Spleen (tissue), 7 donors: ENCODE data around the gene FN1.

Source experiments
- POLR2A ChIP-seq, 3 donors: fragments of 450-650 bp; IDR thresholded peaks; one replicate each; pipeline ENCODE4 v1.5.1; 2017; ENCODE audit warnings: antibody characterized with exemption in 3 of 3, mild to moderate bottlenecking in 1 of 3
- POLR2AphosphoS5 ChIP-seq, 3 donors: sonication (generic); formaldehyde crosslinking; IDR thresholded peaks; one replicate each; pipeline ENCODE4 v1.5.1; 2017; ENCODE audit warnings: antibody characterized with exemption in 3 of 3
- TF ChIP-seq, protein P1 (sequence below), 11 experiments: fragments of 200-600 bp in 7 of 11; fragments of 450-650 bp in 4 of 11; sonication (generic) in 4 of 11; IDR thresholded peaks in 8 of 11; conservative IDR thresholded peaks in 3 of 11; 1 replicate in 7 of 11; 2 replicates in 4 of 11; pipeline versions ENCODE4 v1.4.0 to v1.8.0; 2016 to 2021; ENCODE audit warnings: antibody characterized with exemption in 11 of 11, inconsistent platforms in 4 of 11, mild to moderate bottlenecking in 1 of 11
- donor health status: DM: no; HTN: no; CAD: no; lungs with moderate emphysema.
- donor health status: DM: no; HTN: no; CAD: no.
- donor health status: DM: no; HTN: no; CAD: no.

- TF ChIP-seq POLR2A (IDR thresholded peaks at IDR 0.05) = no peak
- TF ChIP-seq, protein P1, sequence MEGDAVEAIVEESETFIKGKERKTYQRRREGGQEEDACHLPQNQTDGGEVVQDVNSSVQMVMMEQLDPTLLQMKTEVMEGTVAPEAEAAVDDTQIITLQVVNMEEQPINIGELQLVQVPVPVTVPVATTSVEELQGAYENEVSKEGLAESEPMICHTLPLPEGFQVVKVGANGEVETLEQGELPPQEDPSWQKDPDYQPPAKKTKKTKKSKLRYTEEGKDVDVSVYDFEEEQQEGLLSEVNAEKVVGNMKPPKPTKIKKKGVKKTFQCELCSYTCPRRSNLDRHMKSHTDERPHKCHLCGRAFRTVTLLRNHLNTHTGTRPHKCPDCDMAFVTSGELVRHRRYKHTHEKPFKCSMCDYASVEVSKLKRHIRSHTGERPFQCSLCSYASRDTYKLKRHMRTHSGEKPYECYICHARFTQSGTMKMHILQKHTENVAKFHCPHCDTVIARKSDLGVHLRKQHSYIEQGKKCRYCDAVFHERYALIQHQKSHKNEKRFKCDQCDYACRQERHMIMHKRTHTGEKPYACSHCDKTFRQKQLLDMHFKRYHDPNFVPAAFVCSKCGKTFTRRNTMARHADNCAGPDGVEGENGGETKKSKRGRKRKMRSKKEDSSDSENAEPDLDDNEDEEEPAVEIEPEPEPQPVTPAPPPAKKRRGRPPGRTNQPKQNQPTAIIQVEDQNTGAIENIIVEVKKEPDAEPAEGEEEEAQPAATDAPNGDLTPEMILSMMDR (IDR thresholded peaks at IDR 0.05 in 8 of 11, conservative IDR thresholded peaks at IDR 0.05 in 3 of 11) = no peak
- TF ChIP-seq POLR2AphosphoS5 (IDR thresholded peaks at IDR 0.05) = no peak
Observed at GRCh38 chr2:215362562-215362904, 73.3 kb downstream of the FN1 start.
